Measurements from ENCODE around the gene REP15. TPM values are rescaled to one million over a fixed set of nuclear protein-coding genes. Genes with fewer than 3 reads are reported as not detected.
A peak's percentile ranks its signal among the peaks of the same experiment; 100 is the strongest.
"Not testable (repeated sequence)": the region's sequence is repeated elsewhere in the genome, so short reads cannot be mapped to it uniquely, and the experiment has no call there.

REP15 gene, protein sequence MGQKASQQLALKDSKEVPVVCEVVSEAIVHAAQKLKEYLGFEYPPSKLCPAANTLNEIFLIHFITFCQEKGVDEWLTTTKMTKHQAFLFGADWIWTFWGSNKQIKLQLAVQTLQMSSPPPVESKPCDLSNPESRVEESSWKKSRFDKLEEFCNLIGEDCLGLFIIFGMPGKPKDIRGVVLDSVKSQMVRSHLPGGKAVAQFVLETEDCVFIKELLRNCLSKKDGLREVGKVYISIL
- total RNA-seq: under 1 TPM; 0.26 to 0.56 TPM

- Mint-ChIP-seq H3K27ac (no peak within 1 kb of the TSS), H3K4me3 (no peak within 1 kb of the TSS), H3K9me3 (no peaks in the 10 kb centered on the region), H3K27me3 (peaks cover 9 to 25% of the 10 kb centered on the region in 2 donors), H3K36me3 (no peaks in the 10 kb centered on the region), H3K4me1 (ENCODE audit: low read depth in 2 of 2) (no peaks in the 10 kb centered on the region)
- DNase-seq (ENCODE audit: low spot score) (no peak), ATAC-seq (no peak)
Measured at GRCh38 chr12:27696293-27696652, at the start of gene REP15. TSS of gene REP15 (plus strand) at chr12:27696447. CDS start at chr12:27696563, 116 bp downstream.

- Mint-ChIP-seq H3K9me3 (no peaks in the 10 kb centered on the region), H3K27ac (no peak overlapping the region), H3K36me3 (no peaks in the 10 kb centered on the region), H3K4me1 (ENCODE audit: low read depth in 2 of 2) (peaks cover 0 to 4% of the 10 kb centered on the region in 2 donors), H3K4me3 (no peak overlapping the region), H3K27me3 (peaks cover 0 to 2% of the 10 kb centered on the region in 2 donors)
- ATAC-seq (no peak), DNase-seq (ENCODE audit: low spot score) (no peak)
Measured at GRCh38 chr12:27650011-27650410, 46.2 kb upstream of the REP15 start.

DNA sequence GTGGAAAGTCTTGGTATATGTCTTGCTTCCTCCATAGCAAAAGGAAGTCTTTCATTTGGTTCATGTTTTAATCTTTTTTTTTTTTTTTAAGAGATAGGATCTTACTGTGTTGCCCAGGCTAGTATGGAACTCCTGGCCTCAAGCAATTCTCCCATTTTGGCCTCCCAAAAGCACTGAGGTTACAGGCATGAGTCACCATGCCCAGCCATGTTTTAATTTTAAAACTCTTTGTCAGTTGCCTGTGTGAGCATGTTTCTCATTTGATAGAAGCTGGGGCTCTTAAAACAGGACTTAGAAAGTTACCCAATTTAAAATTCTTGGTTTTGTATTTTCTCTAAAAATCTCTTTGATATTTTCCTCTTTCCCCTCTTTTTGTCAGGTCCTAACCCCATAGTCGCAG is 45.0 kb upstream of the REP15 start:
- DNase-seq (ENCODE audit: low spot score): no peak
- no peak for ATAC-seq
- Mint-ChIP-seq H3K27me3 (peaks cover 0 to 2% of the 10 kb centered on the region in 2 donors), H3K36me3 (no peaks in the 10 kb centered on the region), H3K4me1 (ENCODE audit: low read depth in 2 of 2) (peaks cover 0 to 4% of the 10 kb centered on the region in 2 donors), H3K4me3 (no peak overlapping the region), H3K27ac (no peak overlapping the region), H3K9me3 (no peaks in the 10 kb centered on the region)

DNA sequence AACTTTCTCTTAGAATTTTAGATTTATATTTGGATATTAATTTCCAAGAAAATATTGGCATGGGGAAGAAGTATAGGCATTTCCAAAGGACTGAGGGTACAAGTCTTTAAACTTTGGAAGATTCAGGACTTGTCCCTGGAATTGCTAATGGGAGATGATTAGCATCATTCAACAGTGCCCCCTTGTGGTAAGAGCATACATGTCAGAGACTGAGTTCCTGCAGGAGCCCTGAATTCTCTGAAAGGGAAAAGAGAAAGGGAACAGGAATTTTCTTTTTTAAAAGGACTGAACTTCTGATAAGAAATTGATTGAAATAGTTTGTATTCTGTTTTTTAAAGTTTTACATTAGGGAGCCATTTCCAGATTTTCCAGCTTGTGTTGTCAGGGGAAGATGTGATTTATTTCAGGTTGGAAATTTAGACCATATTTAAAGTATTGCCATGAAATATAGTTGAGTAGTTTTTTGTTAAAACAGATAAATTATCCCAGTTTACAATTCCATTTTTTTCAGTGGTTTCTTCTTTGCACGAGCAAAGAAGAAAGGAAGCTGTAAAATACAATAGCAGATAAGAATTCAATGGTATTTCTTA is 44.0 kb upstream of the REP15 start:
- H3K4me1 Mint-ChIP-seq (ENCODE audit: low read depth in 2 of 2): peaks cover 0 to 4% of the 10 kb centered on the region in 2 donors
- no peak overlapping the region for H3K27ac Mint-ChIP-seq
- no peaks in the 10 kb centered on the region for H3K36me3 Mint-ChIP-seq
- H3K9me3 Mint-ChIP-seq: no peaks in the 10 kb centered on the region
- no peak for ATAC-seq
- peaks cover 0 to 2% of the 10 kb centered on the region in 2 donors for H3K27me3 Mint-ChIP-seq
- H3K4me3 Mint-ChIP-seq: no peak overlapping the region
- no peak for DNase-seq (ENCODE audit: low spot score)

- H3K27me3 Mint-ChIP-seq: peaks cover 0 to 2% of the 10 kb centered on the region in 2 donors
- H3K9me3 Mint-ChIP-seq: no peaks in the 10 kb centered on the region
- H3K4me1 Mint-ChIP-seq (ENCODE audit: low read depth in 2 of 2): peaks cover 0 to 4% of the 10 kb centered on the region in 2 donors
- DNase-seq (ENCODE audit: low spot score) (no peak), ATAC-seq (no peak)
- no peak overlapping the region for H3K27ac Mint-ChIP-seq
- no peaks in the 10 kb centered on the region for H3K36me3 Mint-ChIP-seq
- H3K4me3 Mint-ChIP-seq: no peak overlapping the region
Measured at GRCh38 chr12:27653661-27654060, 42.6 kb upstream of the REP15 start.

- H3K4me3 Mint-ChIP-seq; H3K4me1 Mint-ChIP-seq (ENCODE audit: low read depth in 2 of 2); DNase-seq (ENCODE audit: low spot score); ATAC-seq; H3K27me3 Mint-ChIP-seq; H3K9me3 Mint-ChIP-seq; H3K36me3 Mint-ChIP-seq; H3K27ac Mint-ChIP-seq: not testable (repeated sequence)
Measured at GRCh38 chr12:27655476-27655875, 40.8 kb upstream of the REP15 start.

DNA sequence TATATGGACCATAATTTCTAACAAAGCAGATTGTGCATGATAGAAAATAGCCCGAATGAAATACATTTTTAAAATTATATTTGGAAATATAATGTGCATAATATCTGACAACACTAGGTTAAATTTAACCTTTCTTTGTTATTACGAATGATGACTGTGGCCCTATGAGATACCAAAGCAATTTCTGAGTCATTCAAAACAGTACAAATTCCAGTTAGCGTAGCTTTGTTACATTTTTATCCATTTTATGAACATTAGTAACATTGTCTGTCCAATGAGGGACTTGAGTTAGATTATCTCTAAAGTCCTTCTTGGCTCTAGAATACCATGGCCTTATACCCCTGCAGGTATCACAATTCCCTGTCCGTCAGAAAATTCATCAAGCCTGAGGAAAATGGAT is 39.0 kb upstream of the REP15 start:
- H3K4me1 Mint-ChIP-seq (ENCODE audit: low read depth in 2 of 2): peaks cover 0 to 2% of the 10 kb centered on the region in 2 donors
- no peaks in the 10 kb centered on the region for H3K9me3 Mint-ChIP-seq
- H3K36me3 Mint-ChIP-seq: no peaks in the 10 kb centered on the region
- ATAC-seq (no peak), DNase-seq (ENCODE audit: low spot score) (no peak)
- no peak overlapping the region for H3K4me3 Mint-ChIP-seq
- H3K27ac Mint-ChIP-seq: no peak overlapping the region
- peaks cover 4 to 10% of the 10 kb centered on the region in 2 donors for H3K27me3 Mint-ChIP-seq

DNA sequence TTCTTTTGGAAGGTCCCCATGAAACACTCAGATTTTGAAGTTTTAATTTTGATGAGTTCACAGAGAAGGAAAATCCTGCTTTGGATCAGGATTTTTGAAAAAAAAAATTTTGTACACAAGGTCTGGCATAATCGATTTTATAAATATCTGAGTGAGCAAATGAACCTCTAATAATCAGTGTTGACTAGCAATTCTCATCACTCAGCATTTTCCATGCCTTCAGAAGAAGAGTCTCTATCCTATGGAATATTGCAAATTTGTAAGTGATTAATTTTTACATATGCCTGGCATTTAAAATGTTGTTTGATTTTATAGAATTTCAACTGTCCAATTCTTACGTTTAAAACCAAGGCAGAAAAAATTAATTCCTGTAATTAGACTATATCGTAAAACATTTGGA is 30.5 kb upstream of the REP15 start:
- Mint-ChIP-seq H3K9me3 (no peaks in the 10 kb centered on the region), H3K27ac (no peak overlapping the region), H3K4me3 (no peak overlapping the region), H3K36me3 (no peaks in the 10 kb centered on the region), H3K27me3 (peaks cover 17 to 32% of the 10 kb centered on the region in 2 donors), H3K4me1 (ENCODE audit: low read depth in 2 of 2) (no peaks in the 10 kb centered on the region)
- no peak for DNase-seq (ENCODE audit: low spot score)
- ATAC-seq: no peak

GRCh38 chr12:27666510-27666909 is 29.7 kb upstream of the REP15 start:
- peaks cover 17 to 30% of the 10 kb centered on the region in 2 donors for H3K27me3 Mint-ChIP-seq
- H3K36me3 Mint-ChIP-seq: no peaks in the 10 kb centered on the region
- H3K27ac Mint-ChIP-seq: no peak overlapping the region
- no peak for ATAC-seq
- DNase-seq (ENCODE audit: low spot score): no peak
- H3K4me3 Mint-ChIP-seq: no peak overlapping the region
- H3K9me3 Mint-ChIP-seq: no peaks in the 10 kb centered on the region
- no peaks in the 10 kb centered on the region for H3K4me1 Mint-ChIP-seq (ENCODE audit: low read depth in 2 of 2)

DNA sequence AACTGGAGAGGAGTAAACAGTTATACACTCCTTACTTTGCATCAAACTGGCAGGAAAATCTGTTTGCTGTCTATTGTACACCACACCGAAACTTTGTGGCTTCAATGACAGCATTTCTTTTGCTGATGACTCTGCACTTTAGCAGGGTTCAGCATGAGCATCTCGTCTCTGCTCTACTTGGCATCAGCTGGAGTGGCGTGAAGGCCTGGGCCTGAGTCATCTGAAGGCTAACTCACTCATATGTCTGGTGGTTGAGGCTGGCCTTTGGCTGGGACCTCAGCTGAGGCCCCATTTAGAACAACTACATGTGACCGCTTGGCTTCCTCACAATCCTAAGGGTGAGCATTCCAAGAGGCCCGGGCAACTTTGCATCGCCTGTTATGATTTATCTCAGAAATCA is 28.7 kb upstream of the REP15 start:
- ATAC-seq: peak; percentile 41 to 43
- Mint-ChIP-seq H3K27me3 (peaks cover 12 to 20% of the 10 kb centered on the region in 2 donors), H3K9me3 (no peaks in the 10 kb centered on the region), H3K36me3 (no peaks in the 10 kb centered on the region), H3K27ac (no peak overlapping the region), H3K4me1 (ENCODE audit: low read depth in 2 of 2) (no peaks in the 10 kb centered on the region), H3K4me3 (no peak overlapping the region)
- DNase-seq (ENCODE audit: low spot score): no peak

GRCh38 chr12:27672051-27672450 is 24.2 kb upstream of the REP15 start:
- Mint-ChIP-seq H3K9me3 (no peaks in the 10 kb centered on the region), H3K27ac (no peak overlapping the region), H3K4me1 (ENCODE audit: low read depth in 2 of 2) (no peaks in the 10 kb centered on the region), H3K4me3 (no peak overlapping the region), H3K36me3 (no peaks in the 10 kb centered on the region), H3K27me3 (peaks cover 0 to 9% of the 10 kb centered on the region in 2 donors)
- no peak for DNase-seq (ENCODE audit: low spot score)
- no peak for ATAC-seq

GRCh38 chr12:27672643-27673042 is 23.6 kb upstream of the REP15 start:
- H3K27me3 Mint-ChIP-seq: peaks cover 0 to 10% of the 10 kb centered on the region in 2 donors
- no peaks in the 10 kb centered on the region for H3K4me1 Mint-ChIP-seq (ENCODE audit: low read depth in 2 of 2)
- no peaks in the 10 kb centered on the region for H3K9me3 Mint-ChIP-seq
- H3K4me3 Mint-ChIP-seq: no peak overlapping the region
- H3K27ac Mint-ChIP-seq: no peak overlapping the region
- ATAC-seq (no peak), DNase-seq (ENCODE audit: low spot score) (no peak)
- H3K36me3 Mint-ChIP-seq: no peaks in the 10 kb centered on the region

DNA sequence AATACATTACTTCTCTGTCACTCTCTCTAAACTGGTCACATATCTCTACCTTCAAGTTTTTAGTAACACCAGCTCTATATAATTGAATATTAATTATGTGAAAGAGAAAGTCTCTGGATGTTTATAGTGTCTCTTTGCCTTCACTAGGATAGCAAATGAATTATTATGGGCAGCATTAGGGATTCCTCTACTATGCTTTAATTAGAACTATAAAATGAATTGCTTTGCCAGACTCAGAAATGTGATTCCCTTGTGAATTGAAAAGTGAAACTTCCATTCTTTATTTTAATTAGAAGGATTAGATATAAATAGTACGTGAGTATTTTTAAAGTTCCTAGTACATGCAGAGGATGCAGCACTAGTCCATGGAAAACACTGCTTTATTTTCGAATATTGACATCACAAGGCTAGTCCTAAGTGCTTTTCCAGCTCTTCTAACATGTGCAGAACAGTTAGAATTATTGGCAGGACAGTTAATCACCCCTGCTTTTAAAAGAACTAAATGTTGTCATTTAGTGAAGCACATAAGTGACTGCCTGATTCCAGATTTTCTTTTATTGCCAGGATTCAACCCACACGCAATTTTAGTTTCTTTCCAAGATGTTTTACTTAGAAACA is 23.0 kb upstream of the REP15 start:
- Mint-ChIP-seq H3K36me3 (no peaks in the 10 kb centered on the region), H3K4me1 (ENCODE audit: low read depth in 2 of 2) (no peaks in the 10 kb centered on the region), H3K27me3 (peaks cover 1 to 10% of the 10 kb centered on the region in 2 donors), H3K27ac (no peak overlapping the region), H3K9me3 (no peaks in the 10 kb centered on the region), H3K4me3 (no peak overlapping the region)
- DNase-seq (ENCODE audit: low spot score) (no peak), ATAC-seq (no peak)

DNA sequence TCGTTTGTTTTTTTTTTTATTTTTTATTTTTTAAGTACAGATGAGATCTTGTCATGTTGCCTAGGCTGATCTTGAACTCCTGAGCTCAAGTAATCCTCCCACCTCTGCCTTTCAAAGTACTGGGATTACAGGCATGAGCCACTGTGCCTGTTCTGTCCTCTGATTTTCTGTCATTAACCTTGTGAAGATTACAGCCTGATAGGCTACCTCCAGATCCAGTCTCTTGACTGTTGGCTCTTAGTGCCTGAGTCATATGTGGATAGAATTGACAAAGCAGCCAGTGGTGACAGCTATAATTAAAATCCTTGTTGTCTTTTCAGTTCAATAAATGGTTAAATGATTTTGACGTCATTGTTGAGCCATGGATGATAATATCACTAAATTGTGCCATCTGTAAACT is 21.3 kb upstream of the REP15 start:
- Mint-ChIP-seq H3K4me3 (no peak overlapping the region), H3K9me3 (no peaks in the 10 kb centered on the region), H3K36me3 (no peaks in the 10 kb centered on the region), H3K4me1 (ENCODE audit: low read depth in 2 of 2) (no peaks in the 10 kb centered on the region), H3K27ac (no peak overlapping the region), H3K27me3 (peaks cover 2 to 10% of the 10 kb centered on the region in 2 donors)
- DNase-seq (ENCODE audit: low spot score): no peak
- no peak for ATAC-seq

All from natural killer cell treated with Interleukin-12 subunit alpha and Interleukin-12 subunit beta and Interleukin-15 and Interleukin-18, amount 100 ng/mL, for 72 hours (primary cell).